ENCODE data around the gene PRKG1. TPM values are rescaled to one million over a fixed set of nuclear protein-coding genes. Genes with fewer than 3 reads are reported as not detected.
A peak's percentile ranks its signal among the peaks of the same experiment; 100 is the strongest.

PRKG1 gene
- total and polyA plus RNA-seq, 2 of the 4 experiments (the other 2 are of a cell fraction): 3.5 to 18.3 TPM

DNA sequence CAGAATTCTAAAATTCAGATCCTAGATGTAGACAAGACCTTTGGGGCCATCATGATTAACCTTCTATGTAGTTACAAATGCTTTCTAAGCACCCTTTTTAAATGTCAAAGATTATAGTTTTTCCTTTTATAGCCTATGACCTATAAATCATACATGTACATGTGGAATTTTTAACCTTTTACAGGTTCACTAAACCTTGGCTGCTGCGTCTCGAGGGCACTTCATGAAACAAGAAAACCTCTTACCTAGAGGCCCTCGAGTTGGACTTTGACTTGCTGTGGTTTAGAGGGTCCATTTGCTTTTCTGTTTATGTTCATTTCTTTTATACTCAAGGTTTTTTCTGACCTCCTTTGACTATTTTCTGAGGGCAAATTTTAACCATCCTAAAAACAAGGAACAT, 323.0 kb downstream of the PRKG1 start:
- intact Hi-C loops (cut with micrococcal nuclease): no loop called here
- in situ Hi-C loops (cut with MboI; ENCODE audit: low sequenced_read_pairs): no loop called here

More for the DNA sequence above, 323.0 kb downstream of the PRKG1 start:
- Histone ChIP-seq H3K4me2 (ENCODE audit: low read depth, low read length) (no peak overlapping the region), H3K56ac (ENCODE audit: extremely low read depth, insufficient read depth, low read length) (no peak overlapping the region), H3K4me1 (ENCODE audit: control insufficient read depth, insufficient read depth, low read length) (no peaks in the 10 kb centered on the region), H3K4ac (ENCODE audit: low read depth, low read length) (no peak overlapping the region), H3K14ac (replicated peaks; ENCODE audit: low read depth, low read length) (no peak overlapping the region), H3K27ac (ENCODE audit: insufficient read depth, low read length) (no peak overlapping the region), H3K23ac (ENCODE audit: low read depth, low read length) (no peak overlapping the region), H2AK5ac (ENCODE audit: low read depth, low read length) (no peak overlapping the region), H3K18ac (ENCODE audit: low read depth, low read length) (no peak overlapping the region), H2AK9ac (replicated peaks; ENCODE audit: low read depth, low read length, poor library complexity) (no peak overlapping the region), H2BK5ac (ENCODE audit: low read depth, low read length, poor library complexity, severe bottlenecking) (no peak overlapping the region), H2AFZ (replicated peaks; ENCODE audit: low read length, poor library complexity) (no peak overlapping the region), H4K5ac (ENCODE audit: low read depth, low read length) (no peak overlapping the region), H3K27me3 (ENCODE audit: control insufficient read depth, insufficient read depth, low read length) (no peaks in the 10 kb centered on the region), H2BK20ac (ENCODE audit: low read depth, low read length) (no peak overlapping the region), H2BK120ac (ENCODE audit: low read depth, low read length) (0 out of 2 replicates have a peak overlapping the region, but pooled peaks have one; percentile 9), H4K8ac (ENCODE audit: low read depth in 2 of 2, low read length in 2 of 2) (no peak overlapping the region), H3K9me1 (ENCODE audit: insufficient read depth, low read length) (peaks cover 7% of the 10 kb centered on the region; the same call in 1 of the 2 replicates), H3K9me3 (ENCODE audit: control insufficient read depth, insufficient read depth, low read length) (no peaks in the 10 kb centered on the region), H4K20me1 (ENCODE audit: insufficient read depth, low read length) (no peaks in the 10 kb centered on the region), H3K79me1 (ENCODE audit: low read depth in 1 of 2, low read length in 2 of 2) (peaks cover 0 to 26% of the 10 kb centered on the region in 2 experiments; a peak in 3 of 4 replicates), H2BK15ac (ENCODE audit: low read depth, low read length) (no peak overlapping the region), H3K36me3 (ENCODE audit: control insufficient read depth, insufficient read depth, low read length) (no peaks in the 10 kb centered on the region), H3K4me3 (ENCODE audit: insufficient read depth, low read depth, low read length) (no peak overlapping the region), H3K9ac (ENCODE audit: low read depth, low read length) (no peak overlapping the region), H4K91ac (ENCODE audit: insufficient read depth, low read depth, low read length) (no peak overlapping the region)
- TF ChIP-seq, protein P1, sequence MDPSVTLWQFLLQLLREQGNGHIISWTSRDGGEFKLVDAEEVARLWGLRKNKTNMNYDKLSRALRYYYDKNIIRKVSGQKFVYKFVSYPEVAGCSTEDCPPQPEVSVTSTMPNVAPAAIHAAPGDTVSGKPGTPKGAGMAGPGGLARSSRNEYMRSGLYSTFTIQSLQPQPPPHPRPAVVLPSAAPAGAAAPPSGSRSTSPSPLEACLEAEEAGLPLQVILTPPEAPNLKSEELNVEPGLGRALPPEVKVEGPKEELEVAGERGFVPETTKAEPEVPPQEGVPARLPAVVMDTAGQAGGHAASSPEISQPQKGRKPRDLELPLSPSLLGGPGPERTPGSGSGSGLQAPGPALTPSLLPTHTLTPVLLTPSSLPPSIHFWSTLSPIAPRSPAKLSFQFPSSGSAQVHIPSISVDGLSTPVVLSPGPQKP (IDR thresholded peaks at IDR 0.05; ENCODE audit: borderline replicate concordance, low read depth, low read length): no peak
- TF ChIP-seq POLR2A (IDR thresholded peaks at IDR 0.05; ENCODE audit: low read depth, low read length): no peak
- TF ChIP-seq SMC3 (IDR thresholded peaks at IDR 0.05; ENCODE audit: low read depth, low read length): no peak
- TF ChIP-seq CEBPB (IDR thresholded peaks at IDR 0.05; ENCODE audit: low read depth, low read length): no peak
- TF ChIP-seq, protein P2, sequence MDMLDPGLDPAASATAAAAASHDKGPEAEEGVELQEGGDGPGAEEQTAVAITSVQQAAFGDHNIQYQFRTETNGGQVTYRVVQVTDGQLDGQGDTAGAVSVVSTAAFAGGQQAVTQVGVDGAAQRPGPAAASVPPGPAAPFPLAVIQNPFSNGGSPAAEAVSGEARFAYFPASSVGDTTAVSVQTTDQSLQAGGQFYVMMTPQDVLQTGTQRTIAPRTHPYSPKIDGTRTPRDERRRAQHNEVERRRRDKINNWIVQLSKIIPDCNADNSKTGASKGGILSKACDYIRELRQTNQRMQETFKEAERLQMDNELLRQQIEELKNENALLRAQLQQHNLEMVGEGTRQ (IDR thresholded peaks at IDR 0.05; ENCODE audit: low read depth, low read length): no peak
- no peak for TF ChIP-seq MXI1 (IDR thresholded peaks at IDR 0.05; ENCODE audit: borderline replicate concordance, low read depth, low read length)
- no peak for TF ChIP-seq MAZ (IDR thresholded peaks at IDR 0.05; ENCODE audit: borderline replicate concordance, low read depth, low read length)
- TF ChIP-seq RFX5 (IDR thresholded peaks at IDR 0.05; ENCODE audit: low read depth, low read length): no peak
- no peak for TF ChIP-seq MAFK (IDR thresholded peaks at IDR 0.05; ENCODE audit: low read depth, low read length)
- TF ChIP-seq, protein P3, sequence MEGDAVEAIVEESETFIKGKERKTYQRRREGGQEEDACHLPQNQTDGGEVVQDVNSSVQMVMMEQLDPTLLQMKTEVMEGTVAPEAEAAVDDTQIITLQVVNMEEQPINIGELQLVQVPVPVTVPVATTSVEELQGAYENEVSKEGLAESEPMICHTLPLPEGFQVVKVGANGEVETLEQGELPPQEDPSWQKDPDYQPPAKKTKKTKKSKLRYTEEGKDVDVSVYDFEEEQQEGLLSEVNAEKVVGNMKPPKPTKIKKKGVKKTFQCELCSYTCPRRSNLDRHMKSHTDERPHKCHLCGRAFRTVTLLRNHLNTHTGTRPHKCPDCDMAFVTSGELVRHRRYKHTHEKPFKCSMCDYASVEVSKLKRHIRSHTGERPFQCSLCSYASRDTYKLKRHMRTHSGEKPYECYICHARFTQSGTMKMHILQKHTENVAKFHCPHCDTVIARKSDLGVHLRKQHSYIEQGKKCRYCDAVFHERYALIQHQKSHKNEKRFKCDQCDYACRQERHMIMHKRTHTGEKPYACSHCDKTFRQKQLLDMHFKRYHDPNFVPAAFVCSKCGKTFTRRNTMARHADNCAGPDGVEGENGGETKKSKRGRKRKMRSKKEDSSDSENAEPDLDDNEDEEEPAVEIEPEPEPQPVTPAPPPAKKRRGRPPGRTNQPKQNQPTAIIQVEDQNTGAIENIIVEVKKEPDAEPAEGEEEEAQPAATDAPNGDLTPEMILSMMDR (conservative IDR thresholded peaks at IDR 0.05; ENCODE audit: low read depth, low read length): no peak
- no peak for TF ChIP-seq FOS (IDR thresholded peaks at IDR 0.05; ENCODE audit: low read depth, low read length)
- no peak for TF ChIP-seq RCOR1 (IDR thresholded peaks at IDR 0.05; ENCODE audit: insufficient replicate concordance, low read length)
- WGBS, 2 experiments (ENCODE audit: extremely low coverage in 2 of 2, insufficient read length in 1 of 2): no CpG with 5 or more reads among the region's 3 CpGs
- no peak for DNase-seq
- ATAC-seq (ENCODE audit: low read depth): no peak
- CTCF ChIA-PET: no interaction called here
- dilution Hi-C loops (cut with HindIII; ENCODE audit: low sequenced_read_pairs, unreplicated experiment): no loop called here
- POLR2A ChIA-PET (ENCODE audit: unreplicated experiment): no interaction called here
- BruUV-seq (replicated peaks): no TSS peak
